Fibroblast of skin of scalp (primary cell): ENCODE data around the gene SGIP1.

Experiments
- DNase-seq: peaks from one replicate; pipeline ENCODE4 v3.0.0-alpha.2; 2013

The SGIP1 gene

GRCh38 chr1:66606362-66607065, 72.6 kb downstream of the SGIP1 start:
- DNase-seq = no peak

- no peak for DNase-seq
These were observed 73.5 kb downstream of the SGIP1 start for GRCh38 chr1:66607458-66607857.

- no peak for DNase-seq
These were observed 79.2 kb downstream of the SGIP1 start for GRCh38 chr1:66613187-66613586.

- no peak for DNase-seq
These were observed 83.6 kb downstream of the SGIP1 start for GRCh38 chr1:66617362-66618184.

GRCh38 chr1:66618390-66618789, 84.4 kb downstream of the SGIP1 start:
- no peak for DNase-seq

- peak; percentile 74 for DNase-seq
These were observed 89.9 kb downstream of the SGIP1 start for GRCh38 chr1:66623812-66624211.

- DNase-seq = peak; percentile 67
These were observed 90.6 kb downstream of the SGIP1 start for GRCh38 chr1:66624412-66625060.

GRCh38 chr1:66626261-66626660, 92.3 kb downstream of the SGIP1 start:
- no peak for DNase-seq

GRCh38 chr1:66628926-66629325, 95.0 kb downstream of the SGIP1 start:
- DNase-seq = no peak

- DNase-seq = no peak
These were observed 99.2 kb downstream of the SGIP1 start for GRCh38 chr1:66633159-66633558.

- peak; percentile 27 for DNase-seq
These were observed 103.2 kb downstream of the SGIP1 start for GRCh38 chr1:66637146-66637545.

GRCh38 chr1:66641891-66642473, 108.0 kb downstream of the SGIP1 start:
- DNase-seq = peak; percentile 26

- DNase-seq = no peak
These were observed 109.0 kb downstream of the SGIP1 start for GRCh38 chr1:66642992-66643391.

- DNase-seq = no peak
These were observed 110.4 kb downstream of the SGIP1 start for GRCh38 chr1:66644331-66644730.

- no peak for DNase-seq
These were observed 115.1 kb downstream of the SGIP1 start for GRCh38 chr1:66648901-66649595.

- peak; percentile 8 for DNase-seq
These were observed 118.6 kb downstream of the SGIP1 start for GRCh38 chr1:66652556-66652955.

- no peak for DNase-seq
These were observed 120.7 kb downstream of the SGIP1 start for GRCh38 chr1:66654643-66655042.

GRCh38 chr1:66671455-66671854, 137.5 kb downstream of the SGIP1 start:
- DNase-seq = peak; percentile 18

- peak; percentile 95 for DNase-seq
These were observed 142.8 kb downstream of the SGIP1 start for GRCh38 chr1:66676613-66677298.

GRCh38 chr1:66678146-66678545, 144.2 kb downstream of the SGIP1 start:
- no peak for DNase-seq

- DNase-seq = no peak
These were observed 145.2 kb downstream of the SGIP1 start for GRCh38 chr1:66679140-66679539.

- DNase-seq = no peak
These were observed 147.7 kb downstream of the SGIP1 start for GRCh38 chr1:66681686-66682085.
